Measurements from ENCODE around the gene SMC3. TPM values are rescaled to one million over a fixed set of nuclear protein-coding genes. Genes with fewer than 3 reads are reported as not detected.

SMC3 gene
- total and polyA plus RNA-seq, 2 of the 4 experiments (the other 2 are of a cell fraction): 15.0 to 15.2 TPM

DNA sequence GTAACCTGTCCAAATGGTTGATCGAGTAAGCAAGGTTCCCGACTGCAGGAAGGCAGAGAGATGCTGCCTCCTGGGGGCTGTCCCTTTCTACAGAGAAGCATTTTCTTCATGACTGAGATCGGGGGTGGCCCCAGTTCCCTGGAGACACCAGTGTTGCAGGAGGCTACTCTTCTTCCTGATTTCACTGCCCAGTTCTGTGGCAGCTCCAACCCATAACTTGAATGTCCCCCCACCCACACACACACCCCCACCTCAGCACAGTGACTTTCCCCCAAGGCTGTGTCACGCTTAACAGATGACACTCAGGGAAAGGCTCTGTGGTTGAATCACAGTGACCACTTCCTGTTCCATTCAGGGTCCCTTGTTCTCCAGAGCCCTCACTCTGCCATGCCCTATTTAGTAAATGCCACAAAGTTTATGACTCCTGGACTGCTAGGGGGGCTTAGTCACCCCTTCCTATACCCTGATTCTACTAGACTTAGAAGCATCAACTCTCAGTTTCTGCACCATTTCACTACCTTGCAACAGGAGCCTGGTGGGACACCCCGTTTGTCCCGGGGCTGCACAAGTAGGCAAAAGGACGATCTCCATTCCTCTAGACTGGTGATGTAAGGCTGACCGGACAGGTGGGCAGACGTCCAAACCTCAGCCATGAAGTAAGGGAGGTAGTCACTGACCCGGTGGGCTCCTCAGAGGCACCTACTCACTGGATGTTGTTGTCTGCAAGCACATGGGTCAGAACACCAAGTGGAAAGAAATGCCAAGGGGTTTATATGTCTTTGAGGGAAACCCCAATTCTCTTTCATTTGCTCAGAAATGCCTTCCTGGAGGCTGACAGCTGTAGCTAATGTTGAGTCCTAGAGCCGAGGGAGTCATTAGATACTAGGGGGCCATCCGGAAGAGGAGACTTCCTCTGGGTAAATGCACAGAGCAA is 31.3 kb upstream of the SMC3 start:
- dilution Hi-C loops (cut with HindIII; ENCODE audit: low sequenced_read_pairs, unreplicated experiment) (no loop called here), intact Hi-C loops (cut with micrococcal nuclease) (loop anchor here (2.0 kb wide), 1 partner anchor 225 kb away; no protein-coding TSS in a partner anchor), in situ Hi-C loops (cut with MboI; ENCODE audit: low sequenced_read_pairs) (no loop called here)
- H3K9ac ChIP-seq (ENCODE audit: low read depth, low read length): no peak overlapping the region
- WGBS, 2 experiments (ENCODE audit: extremely low coverage in 2 of 2, insufficient read length in 1 of 2): 10% methylated on average over 2 of the region's 12 CpGs; no CpG with 5 or more reads in 1 of the 2 experiments
- no peaks in the 10 kb centered on the region for H3K36me3 ChIP-seq (ENCODE audit: control insufficient read depth, insufficient read depth, low read length)
- no peaks in the 10 kb centered on the region for H3K9me3 ChIP-seq (ENCODE audit: control insufficient read depth, insufficient read depth, low read length)
- peak overlapping the region; percentile 35 for H2BK120ac ChIP-seq (ENCODE audit: low read depth, low read length)
- H3K14ac ChIP-seq (replicated peaks; ENCODE audit: low read depth, low read length): peak overlapping the region; percentile 85
- peaks cover 0 to 5% of the 10 kb centered on the region in 2 experiments; a peak in 1 of 4 replicates for H3K79me1 ChIP-seq (ENCODE audit: low read depth in 1 of 2, low read length in 2 of 2)
- peak overlapping the region; percentile 13 for H3K23ac ChIP-seq (ENCODE audit: low read depth, low read length)
- ATAC-seq (ENCODE audit: low read depth): peak; percentile 69
- H3K4ac ChIP-seq (ENCODE audit: low read depth, low read length): peak overlapping the region; percentile 62
- peak overlapping the region; percentile 9; the same call in 1 of the 2 replicates for H4K5ac ChIP-seq (ENCODE audit: low read depth, low read length)
- peak overlapping the region; percentile 63 for H2BK15ac ChIP-seq (ENCODE audit: low read depth, low read length)
- H3K4me2 ChIP-seq (ENCODE audit: low read depth, low read length): peak overlapping the region; percentile 28; the same call in 1 of the 2 replicates
- H3K18ac ChIP-seq (ENCODE audit: low read depth, low read length): peak overlapping the region; percentile 13; the same call in 1 of the 2 replicates
- peak; percentile 92 for DNase-seq
- no peak overlapping the region for H3K4me3 ChIP-seq (ENCODE audit: insufficient read depth, low read depth, low read length)
- peak overlapping the region in 1 of 2 experiments; percentile 79; a peak in 2 of 4 replicates for H4K8ac ChIP-seq (ENCODE audit: low read depth in 2 of 2, low read length in 2 of 2)
- H2BK5ac ChIP-seq (ENCODE audit: low read depth, low read length, poor library complexity, severe bottlenecking): peak overlapping the region; percentile 60
- no peaks in the 10 kb centered on the region for H4K20me1 ChIP-seq (ENCODE audit: insufficient read depth, low read length)
- H2AK5ac ChIP-seq (ENCODE audit: low read depth, low read length): 0 out of 2 replicates have a peak overlapping the region, but pooled peaks have one; percentile 10
- POLR2A ChIA-PET (ENCODE audit: unreplicated experiment): no interaction called here
- H3K56ac ChIP-seq (ENCODE audit: extremely low read depth, insufficient read depth, low read length): 0 out of 2 replicates have a peak overlapping the region, but pooled peaks have one; percentile 0
- H3K27ac ChIP-seq (ENCODE audit: insufficient read depth, low read length): no peak overlapping the region; the same call in 1 of the 2 replicates
- H3K9me1 ChIP-seq (ENCODE audit: insufficient read depth, low read length): peaks cover 9% of the 10 kb centered on the region; the same call in 1 of the 2 replicates
- peak overlapping the region; percentile 76 for H2AFZ ChIP-seq (replicated peaks; ENCODE audit: low read length, poor library complexity)
- peaks cover 7% of the 10 kb centered on the region for H3K4me1 ChIP-seq (ENCODE audit: control insufficient read depth, insufficient read depth, low read length)
- CTCF ChIA-PET: interaction anchor here (1.0 kb wide), 1 partner anchor 24 kb away, joined by 3 read pairs; no protein-coding TSS in a partner anchor
- H2AK9ac ChIP-seq (replicated peaks; ENCODE audit: low read depth, low read length, poor library complexity): peak overlapping the region; percentile 85
- peak overlapping the region; percentile 55 for H4K91ac ChIP-seq (ENCODE audit: insufficient read depth, low read depth, low read length)
- no peaks in the 10 kb centered on the region for H3K27me3 ChIP-seq (ENCODE audit: control insufficient read depth, insufficient read depth, low read length)
- peak overlapping the region; percentile 50 for H2BK20ac ChIP-seq (ENCODE audit: low read depth, low read length)
- BruUV-seq (replicated peaks): no TSS peak
- TF ChIP-seq RCOR1 (IDR thresholded peaks at IDR 0.05; ENCODE audit: insufficient replicate concordance, low read length) (no peak), MAZ (IDR thresholded peaks at IDR 0.05; ENCODE audit: borderline replicate concordance, low read depth, low read length) (no peak), CHD1 (IDR thresholded peaks at IDR 0.05; ENCODE audit: low read depth, low read length) (no peak), RFX5 (IDR thresholded peaks at IDR 0.05; ENCODE audit: low read depth, low read length) (no peak), SMC3 (IDR thresholded peaks at IDR 0.05; ENCODE audit: low read depth, low read length) (peak; percentile 33), POLR2A (IDR thresholded peaks at IDR 0.05; ENCODE audit: low read depth, low read length) (peak; percentile 15; the same call in 1 of the 2 replicates), NFE2L2 (IDR thresholded peaks at IDR 0.05; ENCODE audit: low read depth, low read length) (no peak), MXI1 (IDR thresholded peaks at IDR 0.05; ENCODE audit: borderline replicate concordance, low read depth, low read length) (0 out of 2 replicates have a peak, but pooled peaks have one; percentile 42), ELK1 (IDR thresholded peaks at IDR 0.05; ENCODE audit: borderline replicate concordance, low read depth, low read length) (no peak), RAD21 (IDR thresholded peaks at IDR 0.05; ENCODE audit: low read length) (peak; percentile 51), MAFK (IDR thresholded peaks at IDR 0.05; ENCODE audit: low read depth, low read length) (no peak), CTCF (conservative IDR thresholded peaks at IDR 0.05; ENCODE audit: low read depth, low read length) (peak; percentile 34)
